ENCODE results near the gene UNK.

The UNK gene

DNA sequence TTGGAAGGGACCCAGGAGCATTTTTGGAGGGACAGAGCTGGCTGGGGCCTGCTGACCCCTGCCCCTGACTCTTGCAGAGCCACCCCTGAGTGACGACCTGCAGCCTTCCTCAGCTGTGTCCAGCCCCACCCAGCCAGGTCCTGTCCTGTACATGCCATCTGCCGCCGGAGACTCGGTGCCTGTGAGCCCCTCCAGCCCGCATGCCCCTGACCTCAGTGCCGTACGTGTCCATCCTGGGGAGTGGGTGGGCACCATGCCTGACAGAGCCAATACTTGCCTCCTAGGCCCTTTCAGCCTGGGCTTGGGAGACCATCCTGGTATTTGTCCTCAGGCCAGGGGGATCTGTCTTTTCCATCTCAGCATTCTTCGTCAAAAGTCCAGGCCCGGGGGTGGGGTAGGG is 32.1 kb downstream of the UNK start:
- TF ChIP-seq FOXM1 (IDR thresholded peaks at IDR 0.05; ENCODE audit: borderline replicate concordance, low read depth) (no peak), CREB1 (IDR thresholded peaks at IDR 0.05; ENCODE audit: low read depth) (no peak), YY1 (IDR thresholded peaks at IDR 0.05; ENCODE audit: low read depth) (no peak), TCF12 (IDR thresholded peaks at IDR 0.05; ENCODE audit: low read depth) (no peak), EP300 (IDR thresholded peaks at IDR 0.05; ENCODE audit: borderline replicate concordance) (no peak), EGR1 (IDR thresholded peaks at IDR 0.05) (no peak), TEAD4 (IDR thresholded peaks at IDR 0.05) (no peak), RAD21 (IDR thresholded peaks at IDR 0.05; ENCODE audit: low read depth) (no peak), ZBTB7A (IDR thresholded peaks at IDR 0.05; ENCODE audit: low read depth) (no peak), REST (IDR thresholded peaks at IDR 0.05; ENCODE audit: low read depth) (no peak), NFIC (IDR thresholded peaks at IDR 0.05) (no peak), CEBPB (IDR thresholded peaks at IDR 0.05) (no peak), USF1 (IDR thresholded peaks at IDR 0.05) (no peak), TAF1 (IDR thresholded peaks at IDR 0.05; ENCODE audit: low read depth) (no peak), MAX (IDR thresholded peaks at IDR 0.05) (no peak)

DNA sequence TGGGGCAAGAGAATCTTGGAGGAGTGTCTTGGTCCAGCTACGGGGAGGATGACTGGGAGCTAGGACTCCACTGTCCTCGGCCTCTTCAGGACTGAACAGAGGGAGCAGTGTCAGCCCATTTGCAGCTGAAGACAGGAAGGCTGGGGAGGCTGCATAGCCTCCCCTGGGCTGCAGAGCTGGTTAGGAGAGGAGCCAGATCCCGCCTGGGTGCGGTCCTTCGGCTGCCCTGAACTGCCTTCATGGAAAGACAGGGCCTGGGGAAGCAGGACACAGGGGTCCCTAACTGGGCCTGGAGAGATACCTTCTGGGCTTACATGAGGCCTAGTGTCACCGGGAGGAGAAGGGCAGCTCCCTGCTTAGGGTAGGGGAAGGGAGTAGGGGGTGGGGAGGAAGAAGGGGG is 33.0 kb downstream of the UNK start:
- TF ChIP-seq TEAD4 (IDR thresholded peaks at IDR 0.05) (no peak), REST (IDR thresholded peaks at IDR 0.05; ENCODE audit: low read depth) (no peak), RAD21 (IDR thresholded peaks at IDR 0.05; ENCODE audit: low read depth) (no peak), TAF1 (IDR thresholded peaks at IDR 0.05; ENCODE audit: low read depth) (no peak), YY1 (IDR thresholded peaks at IDR 0.05; ENCODE audit: low read depth) (no peak), ZBTB7A (IDR thresholded peaks at IDR 0.05; ENCODE audit: low read depth) (no peak), EP300 (IDR thresholded peaks at IDR 0.05; ENCODE audit: borderline replicate concordance) (no peak), FOXM1 (IDR thresholded peaks at IDR 0.05; ENCODE audit: borderline replicate concordance, low read depth) (no peak)

- TF ChIP-seq ZBTB7A (IDR thresholded peaks at IDR 0.05; ENCODE audit: low read depth) (no peak), USF1 (IDR thresholded peaks at IDR 0.05) (no peak), RAD21 (IDR thresholded peaks at IDR 0.05; ENCODE audit: low read depth) (no peak), NFIC (IDR thresholded peaks at IDR 0.05) (no peak), CREB1 (IDR thresholded peaks at IDR 0.05; ENCODE audit: low read depth) (no peak), EGR1 (IDR thresholded peaks at IDR 0.05) (no peak), CEBPB (IDR thresholded peaks at IDR 0.05) (no peak), TAF1 (IDR thresholded peaks at IDR 0.05; ENCODE audit: low read depth) (no peak), YY1 (IDR thresholded peaks at IDR 0.05; ENCODE audit: low read depth) (no peak), TCF12 (IDR thresholded peaks at IDR 0.05; ENCODE audit: low read depth) (no peak), REST (IDR thresholded peaks at IDR 0.05; ENCODE audit: low read depth) (no peak), TEAD4 (IDR thresholded peaks at IDR 0.05) (no peak), MAX (IDR thresholded peaks at IDR 0.05) (no peak), EP300 (IDR thresholded peaks at IDR 0.05; ENCODE audit: borderline replicate concordance) (no peak), FOXM1 (IDR thresholded peaks at IDR 0.05; ENCODE audit: borderline replicate concordance, low read depth) (no peak)
These were observed 33.8 kb downstream of the UNK start for GRCh38 chr17:75818326-75818885.

GRCh38 chr17:75819116-75819515 is 34.5 kb downstream of the UNK start:
- no peak for TF ChIP-seq NFIC (IDR thresholded peaks at IDR 0.05)

DNA sequence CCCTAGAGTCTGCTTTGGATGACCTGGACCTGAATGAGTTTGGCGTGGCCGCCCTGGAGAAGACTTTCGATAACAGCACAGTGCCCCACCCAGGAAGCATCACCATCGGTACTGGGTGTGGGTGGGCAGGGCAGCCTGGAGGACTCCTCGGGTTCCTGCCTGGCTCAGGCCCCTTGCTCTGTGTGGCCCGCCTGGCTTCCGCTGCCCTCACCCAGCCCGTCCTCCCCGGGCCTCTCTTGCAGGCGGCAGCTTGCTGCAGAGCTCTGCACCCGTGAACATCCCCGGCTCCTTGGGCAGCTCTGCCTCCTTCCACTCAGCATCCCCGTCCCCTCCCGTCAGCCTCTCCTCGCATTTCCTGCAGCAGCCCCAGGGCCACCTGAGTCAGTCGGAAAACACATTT is 35.1 kb downstream of the UNK start:
- TF ChIP-seq TAF1 (IDR thresholded peaks at IDR 0.05; ENCODE audit: low read depth) = no peak
- no peak for TF ChIP-seq EP300 (IDR thresholded peaks at IDR 0.05; ENCODE audit: borderline replicate concordance)
- TF ChIP-seq TEAD4 (IDR thresholded peaks at IDR 0.05) = no peak
- TF ChIP-seq REST (IDR thresholded peaks at IDR 0.05; ENCODE audit: low read depth) = no peak
- no peak for TF ChIP-seq RAD21 (IDR thresholded peaks at IDR 0.05; ENCODE audit: low read depth)
- TF ChIP-seq NFIC (IDR thresholded peaks at IDR 0.05) = no peak
- no peak for TF ChIP-seq MAX (IDR thresholded peaks at IDR 0.05)
- no peak for TF ChIP-seq ZBTB7A (IDR thresholded peaks at IDR 0.05; ENCODE audit: low read depth)
- no peak for TF ChIP-seq USF1 (IDR thresholded peaks at IDR 0.05)
- TF ChIP-seq EGR1 (IDR thresholded peaks at IDR 0.05) = no peak
- no peak for TF ChIP-seq CREB1 (IDR thresholded peaks at IDR 0.05; ENCODE audit: low read depth)
- no peak for TF ChIP-seq YY1 (IDR thresholded peaks at IDR 0.05; ENCODE audit: low read depth)
